GM06990 (cell line): ENCODE data around the gene FOXA2.

Experiments
- DNase-seq: peaks from one replicate; pipeline ENCODE4 v3.0.0-alpha.2; 2011; ENCODE audit not compliant: insufficient read length; ENCODE audit errors: extremely low read depth
- H3K27me3 ChIP-seq: replicated peaks from 2 replicates; pipeline ENCODE4 v1.6.0; 2011; ENCODE audit warnings: low read length; ENCODE audit not compliant: control insufficient read depth, insufficient read depth
- H3K36me3 ChIP-seq: 2 replicates; pipeline ENCODE4 v1.5.1; 2011; ENCODE audit warnings: low read length; ENCODE audit not compliant: control insufficient read depth, insufficient read depth
- H3K4me3 ChIP-seq: replicated peaks from 2 replicates; pipeline ENCODE4 v1.5.1; 2011; ENCODE audit warnings: low read depth, mild to moderate bottlenecking, control low read depth, low read length
- TF ChIP-seq, protein P1 (sequence below): IDR thresholded peaks from 2 replicates; pipeline ENCODE4 v1.5.1; 2011; ENCODE audit warnings: low read length, control low read depth, mild to moderate bottlenecking, inconsistent platforms; ENCODE audit not compliant: insufficient read depth, poor library complexity, severe bottlenecking

The FOXA2 gene

DNA sequence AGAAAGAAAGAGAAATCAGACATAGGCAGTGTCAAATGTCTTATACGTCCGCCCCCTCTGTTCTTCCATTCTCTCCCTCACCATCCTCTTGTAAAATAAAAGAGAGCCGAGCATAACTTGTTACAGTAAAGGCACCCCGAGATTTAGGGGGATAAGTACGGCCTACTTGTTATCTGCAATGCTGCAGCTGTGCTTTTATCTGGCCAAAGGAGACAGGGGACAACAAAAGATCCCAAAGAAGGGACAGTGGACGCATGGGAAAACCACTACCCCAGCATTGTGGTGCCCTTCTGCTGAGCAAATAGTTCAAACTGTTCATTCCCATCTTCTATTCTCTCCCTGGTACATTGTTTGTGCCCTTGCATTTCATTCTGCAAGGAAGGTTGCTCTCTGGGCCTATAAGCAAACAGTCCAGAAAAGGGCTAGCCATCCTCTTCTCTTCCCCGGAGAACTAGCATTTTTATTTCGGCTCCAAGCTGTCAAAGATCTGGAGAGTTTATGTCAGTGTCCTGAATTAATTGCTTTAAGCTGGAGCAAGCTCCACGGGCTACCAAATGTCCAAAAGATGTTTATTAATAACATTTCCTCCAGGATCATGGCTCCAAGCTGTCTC, 22.3 kb downstream of the FOXA2 start:
- Histone ChIP-seq H3K4me3 (no peak overlapping the region), H3K36me3 (no peaks in the 10 kb centered on the region), H3K27me3 (no peaks in the 10 kb centered on the region; the same call in none of the 2 replicates)
- no peak for DNase-seq
- TF ChIP-seq, protein P1, sequence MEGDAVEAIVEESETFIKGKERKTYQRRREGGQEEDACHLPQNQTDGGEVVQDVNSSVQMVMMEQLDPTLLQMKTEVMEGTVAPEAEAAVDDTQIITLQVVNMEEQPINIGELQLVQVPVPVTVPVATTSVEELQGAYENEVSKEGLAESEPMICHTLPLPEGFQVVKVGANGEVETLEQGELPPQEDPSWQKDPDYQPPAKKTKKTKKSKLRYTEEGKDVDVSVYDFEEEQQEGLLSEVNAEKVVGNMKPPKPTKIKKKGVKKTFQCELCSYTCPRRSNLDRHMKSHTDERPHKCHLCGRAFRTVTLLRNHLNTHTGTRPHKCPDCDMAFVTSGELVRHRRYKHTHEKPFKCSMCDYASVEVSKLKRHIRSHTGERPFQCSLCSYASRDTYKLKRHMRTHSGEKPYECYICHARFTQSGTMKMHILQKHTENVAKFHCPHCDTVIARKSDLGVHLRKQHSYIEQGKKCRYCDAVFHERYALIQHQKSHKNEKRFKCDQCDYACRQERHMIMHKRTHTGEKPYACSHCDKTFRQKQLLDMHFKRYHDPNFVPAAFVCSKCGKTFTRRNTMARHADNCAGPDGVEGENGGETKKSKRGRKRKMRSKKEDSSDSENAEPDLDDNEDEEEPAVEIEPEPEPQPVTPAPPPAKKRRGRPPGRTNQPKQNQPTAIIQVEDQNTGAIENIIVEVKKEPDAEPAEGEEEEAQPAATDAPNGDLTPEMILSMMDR, result no peak

DNA sequence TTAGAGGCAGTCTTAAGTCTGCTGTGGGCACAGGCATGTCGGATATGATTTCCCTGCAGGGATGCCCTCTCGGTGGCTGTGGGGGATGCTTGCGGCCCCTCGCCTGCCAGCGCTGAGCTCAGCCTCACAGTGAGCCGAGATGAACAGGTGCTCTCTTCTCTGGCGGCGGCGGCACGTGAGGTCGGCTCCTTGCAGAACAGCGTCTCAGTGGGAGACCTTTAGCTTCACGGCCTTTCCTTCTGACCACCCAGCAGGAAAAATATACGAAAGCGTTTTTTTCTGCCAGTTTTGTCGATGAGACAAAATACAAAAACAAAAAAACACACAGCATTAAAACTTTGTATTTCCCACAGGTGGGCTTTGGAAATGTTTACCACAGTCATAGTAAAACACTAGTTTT, 23.6 kb downstream of the FOXA2 start:
- no peaks in the 10 kb centered on the region; the same call in none of the 2 replicates for H3K27me3 ChIP-seq
- TF ChIP-seq, protein P1, result no peak

DNA sequence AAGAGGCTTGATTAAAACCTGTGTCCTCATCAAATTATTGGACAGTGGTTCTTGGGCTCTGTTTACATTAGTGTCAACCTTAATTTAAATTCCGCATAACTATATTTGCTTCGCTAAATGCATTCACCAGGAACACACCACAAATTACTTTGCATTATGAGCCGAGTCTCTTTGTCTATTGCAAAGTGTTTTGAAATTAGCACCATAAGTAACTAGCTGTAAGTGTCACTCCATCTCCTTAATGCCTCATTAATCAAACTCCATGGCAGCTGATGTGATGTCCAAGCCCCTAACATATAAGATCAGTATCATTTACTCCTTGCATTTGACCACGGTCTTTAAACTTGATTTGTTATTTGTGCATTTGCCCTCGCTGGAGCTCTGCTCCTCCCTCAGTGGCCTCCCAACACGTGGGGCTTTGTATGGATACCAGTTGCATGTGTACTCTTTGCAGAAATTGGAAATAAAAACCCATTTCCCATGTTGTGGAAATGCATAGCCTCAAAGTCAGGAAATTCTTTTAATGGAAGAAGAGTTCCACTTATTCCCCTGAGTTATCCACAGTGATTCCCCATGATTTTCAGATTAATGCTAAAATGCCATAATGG, 24.6 kb downstream of the FOXA2 start:
- H3K4me3 ChIP-seq, result no peak overlapping the region
- no peak for DNase-seq
- no peaks in the 10 kb centered on the region; the same call in none of the 2 replicates for H3K27me3 ChIP-seq
- no peaks in the 10 kb centered on the region for H3K36me3 ChIP-seq
- TF ChIP-seq, protein P1, result no peak

More for the DNA sequence above, 23.6 kb downstream of the FOXA2 start:
- Histone ChIP-seq H3K36me3 (no peaks in the 10 kb centered on the region), H3K4me3 (no peak overlapping the region)
- DNase-seq, result no peak

DNA sequence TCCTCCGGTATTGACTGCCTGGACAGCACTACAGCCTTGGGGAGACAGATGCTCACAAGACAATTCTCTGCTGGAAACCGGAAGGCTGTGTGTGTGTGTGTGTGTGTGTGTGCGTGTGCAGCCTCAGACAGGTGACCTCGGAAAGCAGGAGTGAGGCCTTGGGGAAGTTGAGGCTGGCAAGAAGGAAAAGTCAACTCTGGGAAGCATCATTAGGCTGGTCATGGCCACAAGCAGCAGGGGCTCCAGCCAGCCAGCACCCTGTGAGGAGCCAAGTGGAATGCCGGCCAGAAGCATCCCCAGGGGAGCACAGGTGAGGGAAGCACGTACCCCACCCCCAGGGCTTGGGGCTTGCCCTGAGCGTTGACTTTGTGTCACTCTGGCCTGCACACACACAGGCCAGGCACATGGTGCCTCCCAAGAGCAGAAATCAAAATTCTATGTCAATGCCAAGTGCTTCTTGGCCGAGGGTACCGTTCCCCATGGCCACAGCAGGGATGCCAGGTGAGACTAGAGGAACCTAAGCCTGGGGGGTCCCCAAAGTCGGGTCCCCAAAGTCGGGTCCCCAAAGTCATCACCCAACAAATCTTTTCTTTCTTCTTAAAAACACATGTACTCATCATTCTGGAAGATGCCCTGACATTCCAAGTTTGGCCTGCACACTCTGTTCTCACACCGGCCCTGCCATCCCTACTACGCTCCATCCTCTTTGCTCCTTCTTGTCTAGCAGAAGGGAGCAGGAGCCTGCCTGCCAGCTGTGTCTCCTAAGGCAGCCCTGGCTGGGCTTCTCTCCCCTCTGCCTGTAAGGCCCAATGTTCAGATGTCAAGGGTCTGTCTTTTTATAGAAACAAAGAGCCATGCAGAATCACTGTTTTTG, 26.7 kb downstream of the FOXA2 start:
- no peak overlapping the region for H3K4me3 ChIP-seq
- no peak for DNase-seq
- TF ChIP-seq, protein P1, result no peak
- H3K36me3 ChIP-seq, result no peaks in the 10 kb centered on the region
- no peaks in the 10 kb centered on the region; the same call in none of the 2 replicates for H3K27me3 ChIP-seq

DNA sequence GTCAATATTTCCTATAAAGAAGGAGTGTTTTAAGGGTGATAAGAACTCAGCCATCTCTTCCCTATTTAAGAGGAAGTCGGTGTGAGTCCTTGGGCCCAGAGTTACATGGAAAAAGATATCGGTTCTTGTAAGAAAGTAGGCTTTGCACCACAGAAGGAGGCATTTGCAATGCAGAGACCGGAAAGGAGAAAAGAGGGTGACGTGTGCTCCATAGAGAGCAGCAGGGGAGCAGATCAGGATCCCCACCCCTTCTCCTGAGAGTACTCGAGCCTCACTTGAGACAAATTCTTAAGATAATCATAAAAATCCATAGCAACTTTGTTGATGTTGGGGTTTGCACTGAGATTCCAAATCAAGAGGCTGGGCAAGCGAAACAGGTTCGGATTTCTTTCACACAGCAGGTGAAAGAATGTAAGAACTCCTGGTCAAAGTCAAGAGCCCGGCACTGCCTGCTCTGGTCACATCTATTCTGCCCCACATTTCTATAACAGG, 27.8 kb downstream of the FOXA2 start:
- Histone ChIP-seq H3K36me3 (no peaks in the 10 kb centered on the region), H3K27me3 (no peaks in the 10 kb centered on the region; the same call in none of the 2 replicates), H3K4me3 (no peak overlapping the region)
- TF ChIP-seq, protein P1, result no peak
- DNase-seq, result no peak
